ENCODE data around the gene NQO1. TPM values are rescaled to one million over a fixed set of nuclear protein-coding genes. Genes with fewer than 3 reads are reported as not detected.

NQO1 gene
- 1,009 and 1,292 TPM in 2 replicates for total RNA-seq

GRCh38 chr16:69726313-69727060, at the start of gene NQO1:
Gene NQO1, minus strand, starts transcription at chr16:69726560. Its CDS starts 121 bp downstream, at chr16:69726439.

GRCh38 chr16:69761983-69762813, 35.8 kb upstream of the NQO1 start, which contains the start of gene WWP2:
Gene WWP2, plus strand, starts transcription at chr16:69762332. Its CDS starts 24,679 bp downstream, at chr16:69787011.

GRCh38 chr16:69754469-69755310, 28.3 kb upstream of the NQO1 start, which contains the start of gene NOB1:
Gene NOB1, minus strand, starts transcription at chr16:69754926. Its CDS starts 16 bp downstream, at chr16:69754910.

Other genes with a start within 250 kb of the NQO1 start
- 24.3 and 27.9 TPM in 2 replicates for gene NFAT5, start 160.6 kb downstream of the NQO1 start, total RNA-seq
- 15.4 and 26.5 TPM in 2 replicates for gene NOB1, start 28.4 kb upstream of the NQO1 start, total RNA-seq
- 20.2 and 29.2 TPM in 2 replicates for gene WWP2, start 35.8 kb upstream of the NQO1 start, total RNA-seq
- 0.33 and 0.58 TPM in 2 replicates for gene CLEC18A, start 224.8 kb upstream of the NQO1 start, total RNA-seq

Measured in smooth muscle cell of trachea (primary cell).